HepG2 (cell line): Measurements from ENCODE around the gene PLBD2. TPM values are rescaled to one million over a fixed set of nuclear protein-coding genes. Genes with fewer than 3 reads are reported as not detected.

Source experiments
- ATAC-seq: fragments of 200-7000 bp; cut with Tn5 transposase; 3 replicates; pipeline ENCODE4 v1.9.1; 2020; ENCODE audit warnings: mild to moderate bottlenecking, moderate library complexity
- BruUV-seq: library from RNA; stranded (reverse); fragments of 400-500 nt; replicated peaks from 2 replicates; lab custom pipeline; 2021; lab: Mats Ljungman, UMichigan
- CTCF ChIA-PET: fragments of 300-600 bp; formaldehyde crosslinking; extraction: SDS; loops from one replicate; lab custom pipeline; 2021; ENCODE audit warnings: low total read pairs, inconsistent platforms, low intra/inter-chr PET ratio; lab: Yijun Ruan, JAX
- POLR2A ChIA-PET: fragments of 350-600 bp; sonication (Branson Sonifier 250); formaldehyde crosslinking; loops from one replicate; lab custom pipeline; 2020; ENCODE audit warnings: antibody characterized with exemption, inconsistent platforms; lab: Yijun Ruan, JAX
- DNase-seq: peaks from one replicate; pipeline ENCODE4 v3.0.0-alpha.2; 2015; ENCODE audit warnings: low spot score
- FAIRE-seq: peaks from 3 replicates; lab custom pipeline; 2011; peaks lifted over from hg19 to GRCh38; lab: Jason Lieb, UNC
- H2AFZ ChIP-seq: one replicate; pipeline ENCODE4 v1.6.1; 2011; ENCODE audit warnings: low read length, inconsistent platforms
- H3K27ac ChIP-seq: fragments of 300-600 bp; 3 replicates; pipeline ENCODE4 v1.8.0; 2011; ENCODE audit warnings: mixed run types, mild to moderate bottlenecking, mixed read lengths, low read length, inconsistent platforms; ENCODE audit not compliant: insufficient read depth; ENCODE audit errors: extremely low read length
- H3K27me3 ChIP-seq, 2 experiments: fragments of 200-600 bp in 1 of 2; 2 replicates in 1 of 2; 3 replicates in 1 of 2; pipeline versions ENCODE4 v1.6.0 to v1.8.0; 2011; ENCODE audit warnings: low read length in 2 of 2, mild to moderate bottlenecking in 2 of 2, moderate library complexity in 2 of 2, inconsistent platforms in 1 of 2; ENCODE audit not compliant: insufficient read depth in 2 of 2, control insufficient read depth in 1 of 2
- H3K36me3 ChIP-seq, 2 experiments: fragments of 200-600 bp in 1 of 2; replicated peaks in 1 of 2; 2 replicates in 1 of 2; 3 replicates in 1 of 2; pipeline versions ENCODE4 v1.5.1 to v1.8.0; 2011; ENCODE audit warnings: low read length in 2 of 2, inconsistent platforms in 1 of 2; ENCODE audit not compliant: insufficient read depth in 2 of 2, control insufficient read depth in 1 of 2
- H3K4me1 ChIP-seq: 2 replicates; pipeline ENCODE4 v1.5.1; 2012; ENCODE audit warnings: low read length, inconsistent platforms; ENCODE audit not compliant: insufficient read depth
- H3K4me2 ChIP-seq: 2 replicates; pipeline ENCODE4 v1.6.0; 2011; ENCODE audit warnings: low read depth, low read length, inconsistent platforms
- H3K4me3 ChIP-seq, 3 experiments: fragments of 200-600 bp in 1 of 3; sonication (generic), shearing (Covaris generic) in 1 of 3; replicated peaks in 1 of 3; 2 replicates each; pipeline ENCODE4 v1.5.1; 2011 to 2016; ENCODE audit warnings: low read length in 3 of 3, inconsistent platforms in 2 of 3, low read depth in 2 of 3, mild to moderate bottlenecking in 2 of 3, control low read depth in 1 of 3, mixed read lengths in 1 of 3; ENCODE audit not compliant: insufficient read depth in 1 of 3
- H3K79me2 ChIP-seq: one replicate; pipeline ENCODE4 v1.6.1; 2011; ENCODE audit warnings: low read length, inconsistent platforms; ENCODE audit not compliant: insufficient read depth
- H3K9ac ChIP-seq: 2 replicates; pipeline ENCODE4 v1.6.0; 2011; ENCODE audit warnings: mild to moderate bottlenecking, low read depth, low read length, inconsistent platforms; ENCODE audit not compliant: insufficient read depth
- H3K9me3 ChIP-seq: 2 replicates; pipeline ENCODE4 v1.5.1; 2012; ENCODE audit warnings: mild to moderate bottlenecking, low read length
- H4K20me1 ChIP-seq: 2 replicates; pipeline ENCODE4 v1.6.0; 2011; ENCODE audit warnings: inconsistent platforms, mild to moderate bottlenecking, low read length, moderate library complexity; ENCODE audit not compliant: insufficient read depth
- BORCS8-MEF2B ChIP-seq: sonication (generic); formaldehyde crosslinking; IDR thresholded peaks from 2 replicates; pipeline ENCODE4 v1.8.0; 2022; ENCODE audit warnings: mild to moderate bottlenecking, missing genetic modification reagents
- CENPT ChIP-seq: sonication (generic); formaldehyde crosslinking; IDR thresholded peaks from 2 replicates; pipeline ENCODE4 v1.8.0; 2022; ENCODE audit warnings: low read depth, mild to moderate bottlenecking, moderate library complexity, missing genetic modification reagents
- CENPX ChIP-seq: sonication (generic); formaldehyde crosslinking; IDR thresholded peaks from 2 replicates; pipeline ENCODE4 v1.9.0; 2021; ENCODE audit warnings: mild to moderate bottlenecking, missing genetic modification reagents, moderate library complexity
- HNRNPK ChIP-seq: fragments of 200-400 bp; formaldehyde crosslinking; IDR thresholded peaks from 2 replicates; pipeline ENCODE4 v1.6.1; 2018; ENCODE audit warnings: low read length, low read depth, moderate library complexity, mild to moderate bottlenecking; ENCODE audit not compliant: poor library complexity, severe bottlenecking
- IKZF4 ChIP-seq: sonication (generic); formaldehyde crosslinking; IDR thresholded peaks from 2 replicates; pipeline ENCODE4 v1.5.1; 2020; ENCODE audit warnings: borderline replicate concordance, mild to moderate bottlenecking, low read depth, missing genetic modification reagents; ENCODE audit errors: not compliant biosample characterization
- ISX ChIP-seq: sonication (generic); formaldehyde crosslinking; conservative IDR thresholded peaks from 2 replicates; pipeline ENCODE4 v1.5.0; 2020; ENCODE audit warnings: missing genetic modification reagents
- RARG ChIP-seq: sonication (generic); formaldehyde crosslinking; IDR thresholded peaks from 2 replicates; pipeline ENCODE4 v1.4.0; 2020; ENCODE audit warnings: low read depth, mild to moderate bottlenecking, missing genetic modification reagents
- SMARCE1 ChIP-seq: fragments of 450-650 bp; IDR thresholded peaks from 2 replicates; pipeline ENCODE4 v1.6.1; 2017; ENCODE audit warnings: borderline replicate concordance
- SSRP1 ChIP-seq: IDR thresholded peaks from 2 replicates; pipeline ENCODE4 v1.6.1; 2016; ENCODE audit warnings: control low read depth
- THAP8 ChIP-seq: sonication (generic); formaldehyde crosslinking; IDR thresholded peaks from 2 replicates; pipeline ENCODE4 v1.5.1; 2020; ENCODE audit warnings: missing genetic modification reagents, mild to moderate bottlenecking, borderline replicate concordance
- XRCC5 ChIP-seq: fragments of 200-400 bp; formaldehyde crosslinking; optimal IDR thresholded peaks from 2 replicates; pipeline ENCODE3; 2017; ENCODE audit warnings: mild to moderate bottlenecking, low read length
- ZNF121 ChIP-seq: sonication (generic); formaldehyde crosslinking; IDR thresholded peaks from 2 replicates; pipeline ENCODE4 v1.5.0; 2020; ENCODE audit warnings: mild to moderate bottlenecking, missing genetic modification reagents
- ZNF562 ChIP-seq: sonication (generic); formaldehyde crosslinking; IDR thresholded peaks from 2 replicates; pipeline ENCODE4 v1.8.0; 2022; ENCODE audit warnings: missing genetic modification reagents, borderline replicate concordance
- ZNF660 ChIP-seq: sonication (generic); formaldehyde crosslinking; IDR thresholded peaks from 2 replicates; pipeline ENCODE4 v1.5.1; 2020; ENCODE audit warnings: mild to moderate bottlenecking, low read depth, missing genetic modification reagents, borderline replicate concordance
- WGBS: methylation state at CpG from one replicate; pipeline ENCODE4 v1.1.6; 2017; ENCODE audit warnings: low lambda C conversion rate; 5-methylcytosine and 5-hydroxymethylcytosine counted together
- in situ Hi-C: cut with HindIII; loops from 2 replicates; pipeline ENCODE4 v1.10.0; 2017; ENCODE audit warnings: low pct_unique_long_range_greater_than_20kb; ENCODE audit not compliant: extremely low pct_ligation_motif_present
- intact Hi-C: fragments of 100-400 bp; cut with micrococcal nuclease; formaldehyde crosslinking; loops from one replicate; pipeline ENCODE4 v1.10.0; 2022; ENCODE audit not compliant: unreplicated experiment
- polyA plus RNA-seq, 8 experiments: library from polyadenylated mRNA; depleted of rRNA in 3 of 8; stranded (reverse) in 7 of 8; unstranded in 1 of 8; fragments of >200 nt; fragmentation: Illumina TruSeq in 4 of 8; extraction: Trizol in 4 of 8; gene quantifications; 2 replicates each; pipeline versions ENCODE4 v1.2.1 to v1.2.3, GENCODE V29; 2011 to 2016; ENCODE audit warnings: low read depth in 4 of 8, missing spikeins in 1 of 8, mixed read lengths in 1 of 8; ENCODE audit not compliant: insufficient read depth in 1 of 8
- total RNA-seq, 5 experiments: library from RNA; depleted of rRNA; stranded (reverse); fragments of >200 nt; fragmentation: Illumina TruSeq; extraction: Trizol; gene quantifications; 2 replicates each; pipeline ENCODE4 v1.2.3, GENCODE V29; 2016; ENCODE audit warnings: low read depth in 1 of 5
- TF ChIP-seq, protein P1 (sequence below): IDR thresholded peaks from 2 replicates; pipeline ENCODE4 v1.6.1; 2012; ENCODE audit warnings: low read length, improper control_type of control experiment
- TF ChIP-seq, protein P2 (sequence below): sonication (generic); formaldehyde crosslinking; IDR thresholded peaks from 2 replicates; pipeline ENCODE4 v1.8.1; 2023; ENCODE audit warnings: missing genetic modification reagents, mild to moderate bottlenecking, borderline replicate concordance
- TF ChIP-seq, protein P3 (sequence below): sonication (generic); formaldehyde crosslinking; IDR thresholded peaks from 2 replicates; pipeline ENCODE4 v1.5.0; 2020; ENCODE audit warnings: mild to moderate bottlenecking, missing genetic modification reagents

PLBD2 gene
- total and polyA plus RNA-seq, 2 of the 13 experiments (the other 11 are each of a cell fraction or from before 2014, with no cell fraction given) = 6.7 to 8.5 TPM

- TF ChIP-seq BORCS8-MEF2B = no peak
- TF ChIP-seq RARG (CRISPR knock-in tag) = no peak
- no peak for TF ChIP-seq SMARCE1
- no peak for TF ChIP-seq HNRNPK
- TF ChIP-seq IKZF4 = no peak
- no peak for TF ChIP-seq CENPX (CRISPR knock-in tag)
Measured at GRCh38 chr12:113372371-113372770, 14.0 kb downstream of the PLBD2 start (continued).

GRCh38 chr12:113373440-113373839 is 15.1 kb downstream of the PLBD2 start:
- in situ Hi-C loops (no loop called here), intact Hi-C loops (no loop called here)
- no peak overlapping the region for H3K4me2 ChIP-seq
- ATAC-seq = no peak
- no peak for FAIRE-seq
- no peak overlapping the region for H3K4me3 ChIP-seq
- ChIA-PET POLR2A (no interaction called here), CTCF (no interaction called here)
- H3K9me3 ChIP-seq = no peaks in the 10 kb centered on the region
- H3K27me3 ChIP-seq = no peaks in the 10 kb centered on the region
- H3K36me3 ChIP-seq = peaks cover 6 to 35% of the 10 kb centered on the region in 2 experiments; a peak in 3 of 5 replicates
- 95% methylated on average over 3 of the region's 3 CpGs for WGBS
- H3K4me1 ChIP-seq = no peaks in the 10 kb centered on the region
- BruUV-seq = no TSS peak
- H3K27ac ChIP-seq = no peak overlapping the region
- H2AFZ ChIP-seq = no peak overlapping the region
- no peak overlapping the region for H3K9ac ChIP-seq
- no peaks in the 10 kb centered on the region for H3K79me2 ChIP-seq
- no peak for DNase-seq
- no peaks in the 10 kb centered on the region for H4K20me1 ChIP-seq
- TF ChIP-seq, protein P1, sequence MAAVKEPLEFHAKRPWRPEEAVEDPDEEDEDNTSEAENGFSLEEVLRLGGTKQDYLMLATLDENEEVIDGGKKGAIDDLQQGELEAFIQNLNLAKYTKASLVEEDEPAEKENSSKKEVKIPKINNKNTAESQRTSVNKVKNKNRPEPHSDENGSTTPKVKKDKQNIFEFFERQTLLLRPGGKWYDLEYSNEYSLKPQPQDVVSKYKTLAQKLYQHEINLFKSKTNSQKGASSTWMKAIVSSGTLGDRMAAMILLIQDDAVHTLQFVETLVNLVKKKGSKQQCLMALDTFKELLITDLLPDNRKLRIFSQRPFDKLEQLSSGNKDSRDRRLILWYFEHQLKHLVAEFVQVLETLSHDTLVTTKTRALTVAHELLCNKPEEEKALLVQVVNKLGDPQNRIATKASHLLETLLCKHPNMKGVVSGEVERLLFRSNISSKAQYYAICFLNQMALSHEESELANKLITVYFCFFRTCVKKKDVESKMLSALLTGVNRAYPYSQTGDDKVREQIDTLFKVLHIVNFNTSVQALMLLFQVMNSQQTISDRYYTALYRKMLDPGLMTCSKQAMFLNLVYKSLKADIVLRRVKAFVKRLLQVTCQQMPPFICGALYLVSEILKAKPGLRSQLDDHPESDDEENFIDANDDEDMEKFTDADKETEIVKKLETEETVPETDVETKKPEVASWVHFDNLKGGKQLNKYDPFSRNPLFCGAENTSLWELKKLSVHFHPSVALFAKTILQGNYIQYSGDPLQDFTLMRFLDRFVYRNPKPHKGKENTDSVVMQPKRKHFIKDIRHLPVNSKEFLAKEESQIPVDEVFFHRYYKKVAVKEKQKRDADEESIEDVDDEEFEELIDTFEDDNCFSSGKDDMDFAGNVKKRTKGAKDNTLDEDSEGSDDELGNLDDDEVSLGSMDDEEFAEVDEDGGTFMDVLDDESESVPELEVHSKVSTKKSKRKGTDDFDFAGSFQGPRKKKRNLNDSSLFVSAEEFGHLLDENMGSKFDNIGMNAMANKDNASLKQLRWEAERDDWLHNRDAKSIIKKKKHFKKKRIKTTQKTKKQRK = no peak
- TF ChIP-seq ZNF121 (no peak), THAP8 (CRISPR knock-in tag) (no peak), ZNF562 (no peak), BORCS8-MEF2B (no peak), CENPT (no peak), SSRP1 (CRISPR knock-in tag) (no peak), ZNF660 (CRISPR knock-in tag) (no peak), ISX (CRISPR knock-in tag) (no peak), XRCC5 (no peak)
- TF ChIP-seq, protein P2, sequence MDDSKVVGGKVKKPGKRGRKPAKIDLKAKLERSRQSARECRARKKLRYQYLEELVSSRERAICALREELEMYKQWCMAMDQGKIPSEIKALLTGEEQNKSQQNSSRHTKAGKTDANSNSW (CRISPR knock-in tag) = no peak
- TF ChIP-seq, protein P3, sequence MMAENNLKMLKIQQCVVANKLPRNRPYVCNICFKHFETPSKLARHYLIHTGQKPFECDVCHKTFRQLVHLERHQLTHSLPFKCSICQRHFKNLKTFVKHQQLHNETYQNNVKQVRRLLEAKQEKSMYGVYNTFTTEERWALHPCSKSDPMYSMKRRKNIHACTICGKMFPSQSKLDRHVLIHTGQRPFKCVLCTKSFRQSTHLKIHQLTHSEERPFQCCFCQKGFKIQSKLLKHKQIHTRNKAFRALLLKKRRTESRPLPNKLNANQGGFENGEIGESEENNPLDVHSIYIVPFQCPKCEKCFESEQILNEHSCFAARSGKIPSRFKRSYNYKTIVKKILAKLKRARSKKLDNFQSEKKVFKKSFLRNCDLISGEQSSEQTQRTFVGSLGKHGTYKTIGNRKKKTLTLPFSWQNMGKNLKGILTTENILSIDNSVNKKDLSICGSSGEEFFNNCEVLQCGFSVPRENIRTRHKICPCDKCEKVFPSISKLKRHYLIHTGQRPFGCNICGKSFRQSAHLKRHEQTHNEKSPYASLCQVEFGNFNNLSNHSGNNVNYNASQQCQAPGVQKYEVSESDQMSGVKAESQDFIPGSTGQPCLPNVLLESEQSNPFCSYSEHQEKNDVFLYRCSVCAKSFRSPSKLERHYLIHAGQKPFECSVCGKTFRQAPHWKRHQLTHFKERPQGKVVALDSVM (CRISPR knock-in tag) = no peak
